CD4-positive, alpha-beta T cell (primary cell): Measurements from ENCODE around the gene NELL2. TPM values are rescaled to one million over a fixed set of nuclear protein-coding genes. Genes with fewer than 3 reads are reported as not detected.

Experiments used
- ATAC-seq: fragments of 200-7000 bp; cut with Tn5 transposase; one replicate; pipeline ENCODE4 v1.10.0; 2022; ENCODE audit warnings: mild to moderate bottlenecking; ENCODE audit not compliant: poor library complexity
- CTCF ChIA-PET: fragments of 350-600 bp; sonication (Branson Sonifier 250); formaldehyde crosslinking; loops from one replicate; lab custom pipeline; 2021; ENCODE audit warnings: antibody characterized with exemption, inconsistent platforms; lab: Charles Lee
- POLR2A ChIA-PET: fragments of 350-600 bp; sonication (Branson Sonifier 250); formaldehyde crosslinking; loops from one replicate; lab custom pipeline; 2021; ENCODE audit warnings: antibody characterized with exemption, inconsistent platforms; lab: Charles Lee
- DNase-seq, 14 experiments: peaks; one replicate each; pipeline ENCODE4 v3.0.0-alpha.2; 2013 to 2020; ENCODE audit warnings: mixed read lengths in 2 of 14
- H3K27ac ChIP-seq, 2 donors: one replicate each; pipeline versions ENCODE4 v1.5.1 to v1.7.0; 2013; ENCODE audit warnings: low read length in 2 of 2, low read depth in 1 of 2, mild to moderate bottlenecking in 1 of 2
- H3K27me3 ChIP-seq, 2 experiments: 1 replicate in 1 of 2; 2 replicates in 1 of 2; pipeline versions ENCODE4 v1.6.1 to v1.7.0; 2013; ENCODE audit warnings: low read length in 2 of 2, control low read depth in 1 of 2, mild to moderate bottlenecking in 1 of 2, moderate library complexity in 1 of 2; ENCODE audit not compliant: insufficient read depth in 2 of 2, control insufficient read depth in 1 of 2
- H3K36me3 ChIP-seq: one replicate; pipeline ENCODE4 v1.6.1; 2013; ENCODE audit warnings: low read length, control low read depth; ENCODE audit not compliant: insufficient read depth
- H3K4me1 ChIP-seq: one replicate; pipeline ENCODE4 v1.6.1; 2013; ENCODE audit warnings: low read length, control low read depth; ENCODE audit not compliant: insufficient read depth
- H3K4me3 ChIP-seq: one replicate; pipeline ENCODE4 v1.5.1; 2013; ENCODE audit warnings: mild to moderate bottlenecking, low read length, moderate library complexity
- H3K9me3 ChIP-seq, 2 experiments: 1 replicate in 1 of 2; 2 replicates in 1 of 2; pipeline versions ENCODE4 v1.6.1 to v1.7.0; 2013; ENCODE audit warnings: low read length in 2 of 2, mild to moderate bottlenecking in 2 of 2, control low read depth in 1 of 2, moderate library complexity in 1 of 2; ENCODE audit not compliant: control insufficient read depth in 1 of 2, insufficient read depth in 1 of 2
- H3K27ac Mint-ChIP-seq: one replicate; pipeline ENCODE4 v1.8.0; 2020; ENCODE audit warnings: mixed read lengths
- H3K27me3 Mint-ChIP-seq: one replicate; pipeline ENCODE4 v1.8.0; 2021; ENCODE audit warnings: mixed read lengths
- H3K36me3 Mint-ChIP-seq: one replicate; pipeline ENCODE4 v1.8.0; 2021; ENCODE audit warnings: low read depth, mixed read lengths
- H3K4me1 Mint-ChIP-seq: one replicate; pipeline ENCODE4 v1.8.0; 2021; ENCODE audit warnings: low read depth, mixed read lengths
- H3K4me3 Mint-ChIP-seq: one replicate; pipeline ENCODE4 v1.8.0; 2020; ENCODE audit warnings: mild to moderate bottlenecking, mixed read lengths
- H3K9me3 Mint-ChIP-seq: one replicate; pipeline ENCODE4 v1.8.0; 2020; ENCODE audit warnings: mixed read lengths
- CTCF ChIP-seq: fragments of 200-600 bp; IDR thresholded peaks from one replicate; pipeline ENCODE4 v1.8.0; 2022; ENCODE audit warnings: antibody characterized with exemption, mild to moderate bottlenecking
- intact Hi-C, 2 experiments: fragments of 100-400 bp; cut with DNase I in 1 of 2; cut with micrococcal nuclease in 1 of 2; formaldehyde crosslinking; loops; one replicate each; pipeline versions ENCODE4 v1.15.1 to v1.9.0; 2023 to 2025; cut with DNase I, micrococcal nuclease
- total RNA-seq, 174 experiments: library from RNA in 2 of 174; stranded (reverse) in 2 of 174; gene quantifications; one replicate each; pipeline ENCODE4 v1.2.3 and lab custom pipeline; 2021 to 2026

The NELL2 gene
- total RNA-seq, 2 experiments from 2014 or later: 142 to 147 TPM

GRCh38 chr12:44465139-44465538 is 411.0 kb downstream of the NELL2 start:
- no peak for ATAC-seq
- ChIA-PET CTCF (no interaction called here), POLR2A (no interaction called here)
- H3K27ac Mint-ChIP-seq: no peak overlapping the region
- H3K36me3 ChIP-seq: no peaks in the 10 kb centered on the region
- no peak for TF ChIP-seq CTCF
- no peaks in the 10 kb centered on the region for H3K27me3 Mint-ChIP-seq
- H3K27me3 ChIP-seq: no peaks in the 10 kb centered on the region
- no peaks in the 10 kb centered on the region for H3K9me3 ChIP-seq
- no peak overlapping the region for H3K27ac ChIP-seq
- H3K4me1 Mint-ChIP-seq: no peaks in the 10 kb centered on the region
- H3K9me3 Mint-ChIP-seq: peaks cover 2% of the 10 kb centered on the region
- no peak for DNase-seq
- intact Hi-C loops: no loop called here
- H3K4me3 Mint-ChIP-seq: no peak overlapping the region
- H3K4me3 ChIP-seq: no peak overlapping the region
- no peaks in the 10 kb centered on the region for H3K4me1 ChIP-seq
- H3K36me3 Mint-ChIP-seq: no peaks in the 10 kb centered on the region

- Histone ChIP-seq H3K27ac (no peak overlapping the region), H3K9me3 (no peaks in the 10 kb centered on the region), H3K4me3 (no peak overlapping the region), H3K36me3 (no peaks in the 10 kb centered on the region), H3K27me3 (no peaks in the 10 kb centered on the region), H3K4me1 (no peaks in the 10 kb centered on the region)
- no peaks in the 10 kb centered on the region for H3K4me1 Mint-ChIP-seq
- intact Hi-C loops: no loop called here
- H3K27ac Mint-ChIP-seq: no peak overlapping the region
- ATAC-seq: no peak
- no peaks in the 10 kb centered on the region for H3K36me3 Mint-ChIP-seq
- CTCF ChIA-PET: no interaction called here
- no peak for DNase-seq
- H3K27me3 Mint-ChIP-seq: no peaks in the 10 kb centered on the region
- H3K9me3 Mint-ChIP-seq: peaks cover 2% of the 10 kb centered on the region
- TF ChIP-seq CTCF: no peak
- POLR2A ChIA-PET: no interaction called here
- no peak overlapping the region for H3K4me3 Mint-ChIP-seq
Measured at GRCh38 chr12:44464180-44464579, 411.9 kb downstream of the NELL2 start.

- Histone ChIP-seq H3K9me3 (no peaks in the 10 kb centered on the region), H3K4me3 (no peak overlapping the region), H3K27ac (no peak overlapping the region), H3K4me1 (no peaks in the 10 kb centered on the region), H3K27me3 (no peaks in the 10 kb centered on the region), H3K36me3 (no peaks in the 10 kb centered on the region)
- Mint-ChIP-seq H3K4me1 (no peaks in the 10 kb centered on the region), H3K36me3 (no peaks in the 10 kb centered on the region), H3K27ac (no peak overlapping the region), H3K27me3 (no peaks in the 10 kb centered on the region), H3K9me3 (peaks cover 2% of the 10 kb centered on the region), H3K4me3 (no peak overlapping the region)
- DNase-seq: no peak
- intact Hi-C loops: no loop called here
- no peak for ATAC-seq
- ChIA-PET POLR2A (no interaction called here), CTCF (no interaction called here)
- no peak for TF ChIP-seq CTCF
Measured at GRCh38 chr12:44462729-44463128, 413.4 kb downstream of the NELL2 start.
